Ammon's horn (tissue), 1 donor: ENCODE measurements around the gene GLYATL1B.
A peak's percentile ranks its signal among the peaks of the same experiment; 100 is the strongest.
"Not testable (repeated sequence)": the region's sequence is repeated elsewhere in the genome, so short reads cannot be mapped to it uniquely, and the experiment has no call there.

Source experiments
- DNase-seq: peaks from one replicate; pipeline ENCODE4 v3.0.0-alpha.2; 2016; ENCODE audit warnings: low spot score

Gene GLYATL1B

DNA sequence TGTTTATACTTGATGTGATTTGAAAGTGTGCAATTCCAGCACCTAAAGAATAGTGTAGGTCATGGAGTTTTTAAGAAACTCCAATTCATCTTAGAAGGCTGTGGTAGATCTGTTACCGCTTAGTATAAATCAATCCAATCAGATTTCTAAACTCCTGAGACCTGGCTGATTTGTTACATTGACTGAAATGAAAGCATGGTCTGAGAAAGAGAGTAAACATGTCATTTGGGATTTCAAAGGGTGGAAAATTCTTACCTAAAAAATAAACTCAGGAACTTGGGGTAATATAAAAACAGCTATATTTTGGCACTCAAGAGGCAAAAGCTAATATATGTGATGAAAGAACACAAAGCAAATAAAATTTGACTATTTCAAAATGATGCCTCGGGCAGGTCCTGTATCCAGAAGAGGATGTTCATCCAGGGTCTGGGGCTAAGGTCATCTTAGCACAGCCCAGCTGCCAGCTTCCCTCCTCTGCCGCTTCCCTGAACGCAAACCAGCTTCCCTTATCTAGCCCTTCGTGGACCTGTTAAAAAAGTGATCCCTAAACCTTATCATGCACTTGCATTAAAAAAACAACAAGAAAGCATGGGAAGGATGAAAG lies 10.0 kb downstream of the GLYATL1B start:
- DNase-seq: not testable (repeated sequence)

- peak; percentile 64 for DNase-seq
Observed at GRCh38 chr11:59097113-59097708, 11.1 kb downstream of the GLYATL1B start.

- not testable (repeated sequence) for DNase-seq
Observed at GRCh38 chr11:59097938-59098337, 11.8 kb downstream of the GLYATL1B start.

DNA sequence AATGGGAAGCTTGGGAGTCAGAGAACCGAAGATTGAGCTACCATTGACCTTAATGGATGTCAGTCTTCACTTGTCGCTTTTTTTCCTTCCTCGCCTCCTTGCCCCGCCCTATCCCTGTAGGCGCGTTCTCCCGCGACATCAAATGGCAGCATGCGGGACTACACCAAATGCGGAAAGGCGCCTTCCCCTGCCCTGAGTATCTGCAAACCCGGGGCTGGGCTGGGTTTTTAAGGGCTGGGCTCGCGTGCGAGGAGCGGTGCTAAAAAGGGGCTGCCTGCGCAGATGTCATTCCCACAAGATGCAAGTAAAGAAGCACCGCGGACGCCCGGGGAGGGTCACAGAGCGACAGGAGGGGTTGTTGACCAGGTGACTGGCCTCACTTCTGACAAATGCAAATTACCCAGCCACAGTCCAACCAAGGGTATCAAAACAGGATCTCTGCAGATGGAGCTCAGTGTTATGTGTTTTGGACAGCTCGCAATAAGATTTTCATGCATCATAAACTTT lies 16.2 kb downstream of the GLYATL1B start:
- peak; percentile 50 for DNase-seq

DNA sequence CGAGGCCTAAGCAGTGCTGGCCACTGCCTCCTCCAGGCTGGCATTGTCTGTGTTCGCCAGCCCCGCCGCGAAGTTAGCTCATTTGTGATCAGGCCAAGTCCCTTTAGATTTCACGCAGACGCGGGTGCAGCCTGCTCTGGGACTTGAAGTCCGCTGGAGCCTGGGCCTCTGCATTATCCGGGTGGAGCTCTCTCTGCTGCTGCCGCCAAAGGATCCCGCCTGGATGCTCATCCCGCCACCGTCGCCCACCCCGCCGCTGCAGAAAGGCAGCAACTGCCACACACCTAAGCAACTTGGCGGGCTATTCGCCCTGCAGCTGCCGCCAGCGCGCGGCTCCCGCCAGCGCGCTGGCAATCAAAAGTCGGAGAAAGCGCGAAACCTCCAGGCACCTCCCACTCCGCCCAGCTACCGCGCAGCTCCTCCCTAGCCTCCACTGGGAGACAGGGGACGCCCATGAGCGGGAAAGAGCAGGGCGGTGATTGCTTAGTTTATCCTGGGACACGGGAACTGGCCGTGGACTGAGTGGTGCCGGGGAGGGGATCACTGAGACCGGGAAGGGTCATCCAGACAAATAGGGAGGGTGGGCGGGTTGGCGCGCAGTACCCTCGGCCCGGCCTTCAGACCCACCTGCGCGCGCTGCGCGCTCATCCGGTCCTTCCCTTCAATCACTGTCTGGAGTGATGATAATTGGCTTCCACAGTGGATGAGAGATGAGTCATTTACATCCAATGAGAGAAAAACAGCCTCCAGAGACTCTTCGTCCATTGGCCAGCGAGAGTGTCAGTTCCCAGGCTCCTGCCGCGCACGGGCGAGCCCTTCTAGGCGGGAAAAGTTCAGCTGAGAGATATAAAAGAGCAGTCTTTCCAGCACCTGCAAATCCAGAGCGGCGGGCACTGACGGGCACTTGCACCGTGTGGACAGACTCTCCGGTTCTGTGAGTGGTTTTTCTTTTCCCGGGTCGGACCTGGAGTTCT lies 20.5 kb downstream of the GLYATL1B start, which contains the start of gene FAM111B:
Gene FAM111B (plus strand): TSS at position 875 of the 974 bp plus-strand sequence. CDS start 2,389 bp downstream, outside the sequence.
- DNase-seq: peak; percentile 87

- not testable (repeated sequence) for DNase-seq
Observed at GRCh38 chr11:59107721-59108120, 21.6 kb downstream of the GLYATL1B start.

GRCh38 chr11:59112494-59112893 lies 26.4 kb downstream of the GLYATL1B start:
- no peak for DNase-seq

GRCh38 chr11:59114344-59114743 lies 28.2 kb downstream of the GLYATL1B start:
- no peak for DNase-seq

DNA sequence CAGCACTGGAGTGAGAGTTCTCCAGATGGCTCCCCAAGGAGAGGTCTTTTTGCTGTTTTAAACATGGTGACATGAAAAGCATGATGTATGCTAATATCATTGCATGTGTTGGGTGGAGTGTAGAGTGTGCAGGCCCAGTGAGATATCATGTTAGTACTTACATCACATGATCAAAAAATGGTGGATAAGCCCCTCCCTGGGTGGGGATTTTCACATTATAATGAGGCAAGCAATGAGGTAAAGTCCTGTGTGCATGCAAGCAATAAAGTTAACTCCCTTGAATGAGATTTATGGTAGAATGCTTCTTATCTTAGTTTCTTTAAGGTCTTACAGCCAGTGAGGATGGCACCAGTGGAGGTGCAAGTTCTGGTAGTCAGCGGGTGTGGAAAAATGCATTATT lies 29.4 kb downstream of the GLYATL1B start:
- no peak for DNase-seq

DNA sequence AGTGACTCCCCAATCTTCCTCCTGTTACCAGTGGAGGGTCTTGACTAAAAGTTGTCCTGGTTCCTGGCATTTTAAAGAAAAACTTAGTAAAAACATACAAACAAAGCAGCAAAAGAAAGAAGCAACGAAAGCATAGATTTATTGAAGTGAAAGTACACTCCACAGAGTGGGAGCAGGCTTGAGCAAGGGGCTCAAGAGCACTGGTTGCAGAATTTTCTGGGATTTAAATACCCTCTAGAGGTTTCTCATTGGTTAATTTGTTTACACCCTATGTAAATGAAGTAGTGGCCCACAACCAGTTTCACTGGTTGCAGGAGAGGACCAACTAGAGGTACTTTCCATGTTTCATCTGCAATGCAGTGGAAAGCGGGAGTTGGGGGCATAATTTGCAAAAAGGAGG lies 31.7 kb downstream of the GLYATL1B start:
- DNase-seq: no peak

DNA sequence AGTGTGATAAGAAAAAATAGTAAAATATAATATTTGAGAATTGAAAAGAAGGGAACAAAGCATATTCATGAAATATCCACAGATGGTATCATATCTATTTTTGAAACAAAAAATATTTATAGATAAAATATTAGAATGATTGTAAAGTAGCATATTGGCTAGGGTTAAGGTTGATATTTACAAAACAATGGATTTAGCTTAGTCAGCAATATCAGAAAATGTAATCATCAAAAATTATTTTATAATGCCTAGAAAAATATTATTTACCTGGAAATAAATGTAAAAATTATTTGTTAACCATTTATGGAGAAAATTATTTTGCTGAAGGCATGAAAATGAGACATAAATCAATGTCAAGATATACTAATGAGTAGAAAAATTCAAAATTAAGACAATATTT lies 33.7 kb downstream of the GLYATL1B start:
- DNase-seq: no peak

GRCh38 chr11:59135648-59136461 lies 49.7 kb downstream of the GLYATL1B start:
- peak; percentile 85 for DNase-seq

DNA sequence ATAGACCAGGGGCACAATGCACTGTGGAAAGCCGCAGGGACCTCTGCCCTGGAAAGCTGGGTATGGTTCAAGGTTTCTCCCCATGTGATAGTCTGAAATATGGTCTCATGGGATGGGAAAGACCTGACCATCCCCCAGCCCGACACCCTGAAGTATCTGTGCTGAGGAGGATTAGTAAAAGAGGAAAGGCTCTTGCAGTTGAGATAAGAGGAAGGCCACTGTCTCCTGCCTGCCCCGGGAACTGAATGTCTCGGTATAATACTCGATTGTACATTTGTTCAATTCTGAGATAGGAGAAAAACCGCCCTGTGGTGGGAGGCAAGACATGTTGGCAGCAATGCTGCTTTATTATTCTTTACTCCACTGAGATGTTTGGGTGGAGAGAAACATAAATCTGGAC lies 50.4 kb downstream of the GLYATL1B start:
- not testable (repeated sequence) for DNase-seq

- no peak for DNase-seq
Observed at GRCh38 chr11:59137190-59137589, 51.1 kb downstream of the GLYATL1B start.

DNA sequence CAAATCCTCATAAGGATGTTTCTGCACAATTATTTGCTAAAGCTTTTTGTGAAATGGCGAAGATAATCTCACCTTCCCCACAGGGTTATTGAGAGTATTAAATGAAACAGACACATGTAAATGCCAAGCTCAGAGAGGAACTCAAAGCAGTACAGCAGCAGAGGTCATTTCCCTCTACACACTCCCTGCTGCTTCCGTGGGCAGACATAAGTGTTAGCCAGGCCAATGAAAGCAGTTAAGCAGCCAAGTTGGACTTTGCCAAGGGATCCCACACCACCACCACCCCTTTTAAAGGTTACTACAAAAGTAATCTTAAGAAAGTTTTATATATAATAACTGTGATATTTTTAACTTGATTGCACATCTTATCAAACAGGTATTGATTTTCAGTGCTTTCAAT lies 52.5 kb downstream of the GLYATL1B start:
- DNase-seq: no peak

GRCh38 chr11:59141191-59141590 lies 55.1 kb downstream of the GLYATL1B start:
- no peak for DNase-seq

DNA sequence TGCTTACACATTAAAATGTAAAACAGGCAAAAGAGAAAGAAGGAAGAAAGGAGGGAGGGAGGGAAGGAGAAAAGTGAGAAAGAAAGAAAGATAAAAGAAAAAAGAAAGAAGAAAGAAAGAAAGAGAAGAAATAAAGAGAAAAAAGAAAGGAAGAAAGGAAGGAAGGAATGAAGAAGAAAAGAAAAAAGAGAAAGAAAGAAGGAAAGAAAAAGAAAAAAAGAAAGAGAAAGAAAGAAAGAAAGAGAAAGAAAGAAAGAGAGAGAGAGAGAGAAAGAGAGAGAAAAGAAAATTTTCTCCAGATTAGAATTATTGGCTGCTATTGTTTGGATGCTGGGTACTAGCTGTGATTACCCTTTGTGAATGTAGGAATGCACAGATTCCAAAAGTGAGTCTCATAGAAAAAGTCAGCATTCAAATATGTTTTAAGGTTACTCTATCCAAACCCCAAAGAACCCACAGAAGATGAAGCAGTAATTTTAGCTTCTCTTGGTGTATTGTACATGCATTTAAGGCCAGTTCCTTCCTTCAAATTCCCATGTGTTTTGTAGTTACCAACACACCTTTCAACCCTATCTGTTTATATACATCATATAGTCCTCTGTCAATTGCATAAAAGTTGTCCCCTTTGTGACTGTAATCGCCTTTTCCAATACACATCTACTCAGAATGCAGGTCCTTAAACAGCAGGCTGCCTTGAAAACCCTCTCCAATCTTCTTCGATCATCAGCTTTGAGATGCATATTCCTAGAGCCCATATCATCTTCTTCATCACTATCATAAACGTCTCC lies 55.8 kb downstream of the GLYATL1B start:
- DNase-seq: no peak

GRCh38 chr11:59142530-59143507 lies 56.7 kb downstream of the GLYATL1B start, which contains the start of gene FAM111A:
FAM111A (plus strand) TSS chr11:59142856; CDS start chr11:59148873, 6,017 bp downstream.
- peak; percentile 87 for DNase-seq

DNA sequence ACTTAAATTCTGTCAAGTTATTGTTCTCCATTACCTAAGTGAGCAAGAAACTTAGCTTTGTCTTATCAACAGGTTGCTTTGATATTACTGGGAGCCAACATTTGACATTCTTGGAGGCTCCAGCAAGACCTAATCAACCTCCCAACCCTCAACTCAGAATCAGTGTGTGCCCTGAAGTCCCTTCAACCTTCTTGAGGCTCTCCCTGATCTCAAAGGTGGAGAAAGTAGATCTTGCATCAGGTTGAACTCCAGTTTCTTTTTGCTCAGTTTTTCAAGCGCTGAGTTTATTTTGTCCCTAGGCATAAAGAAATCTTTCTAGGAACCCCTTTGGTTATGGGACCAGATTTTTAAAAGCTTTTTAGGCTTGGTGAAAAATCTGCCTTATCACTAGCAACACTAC lies 58.0 kb downstream of the GLYATL1B start:
- no peak for DNase-seq
